ENCODE data around the gene OR52L1.
"Not testable (repeated sequence)": the region's sequence is repeated elsewhere in the genome, so short reads cannot be mapped to it uniquely, and the experiment has no call there.

OR52L1 gene

GRCh38 chr11:5986885-5987284 lies at the start of gene OR52L1:
TSS of gene OR52L1 (minus strand) at chr11:5986985. CDS start at chr11:5986930, 55 bp downstream.
- no peak for DNase-seq (ENCODE audit: low spot score)

DNA sequence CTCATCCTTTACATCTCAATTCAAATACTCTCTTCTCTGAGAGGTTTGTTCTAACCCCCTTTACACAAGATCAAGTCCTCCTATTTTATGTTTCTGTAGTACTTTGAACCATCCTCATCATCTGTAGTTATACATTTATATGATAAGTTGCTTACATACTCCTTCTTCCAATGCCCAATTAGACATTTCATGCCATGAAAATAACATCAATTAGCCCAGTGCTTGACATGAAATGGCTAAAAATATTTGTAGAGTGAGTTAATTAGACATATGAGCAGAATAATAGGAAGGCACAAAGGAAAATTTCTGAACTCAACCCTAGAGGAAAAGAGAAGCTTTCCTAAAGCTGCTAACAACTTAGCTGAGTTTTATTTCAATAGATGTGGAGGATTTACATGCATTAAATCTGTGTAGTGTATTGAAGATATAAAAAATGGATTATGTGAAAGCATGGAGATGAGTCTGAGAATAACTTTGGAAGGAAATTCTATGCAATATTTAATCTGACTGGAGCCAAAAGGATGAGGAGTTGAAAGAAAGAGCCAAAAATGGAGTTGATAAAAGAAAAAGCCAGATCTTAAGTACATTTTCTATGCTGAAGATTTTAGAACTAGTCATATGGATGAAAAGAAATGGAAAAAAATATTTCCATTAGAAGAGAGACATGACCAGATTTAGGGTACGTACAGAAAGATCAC lies 44.1 kb upstream of the OR52L1 start, which contains the start of gene OR56A1:
Gene OR56A1 (minus strand): TSS at position 51 of the 698 bp plus-strand sequence. CDS start 3,066 bp downstream, outside the sequence.
- no peak for DNase-seq (ENCODE audit: low spot score)

GRCh38 chr11:6027501-6027900 lies 40.7 kb upstream of the OR52L1 start:
- peak; percentile 54 for DNase-seq (ENCODE audit: low spot score)

GRCh38 chr11:6025056-6025455 lies 38.3 kb upstream of the OR52L1 start:
- no peak for DNase-seq (ENCODE audit: low spot score)

GRCh38 chr11:6022956-6023355 lies 36.2 kb upstream of the OR52L1 start:
- DNase-seq (ENCODE audit: low spot score), result peak; percentile 63

DNA sequence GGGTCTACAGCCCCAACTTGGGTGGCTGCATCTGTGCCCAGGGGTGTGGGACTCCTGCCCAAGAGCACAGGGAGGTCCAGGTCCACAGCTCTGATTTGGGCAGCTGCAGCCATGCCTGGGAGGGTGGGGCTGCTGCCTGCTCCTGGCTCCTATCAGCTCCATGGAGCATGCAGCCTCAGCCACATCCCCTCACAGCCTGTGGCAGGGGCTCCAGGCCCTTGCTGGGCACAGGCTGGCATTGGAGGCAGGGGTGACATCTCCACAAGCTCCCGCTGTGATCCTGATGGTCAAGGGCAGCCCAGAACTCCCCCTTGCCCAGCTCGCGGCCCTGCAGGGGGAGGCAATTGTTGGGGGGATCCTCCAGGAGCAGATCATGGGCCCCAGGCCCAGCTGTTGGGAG lies 26.3 kb upstream of the OR52L1 start:
- no peak for DNase-seq (ENCODE audit: low spot score)

GRCh38 chr11:6012035-6012668 lies 25.4 kb upstream of the OR52L1 start:
- no peak for DNase-seq (ENCODE audit: low spot score)

- no peak for DNase-seq (ENCODE audit: low spot score)
Observed at GRCh38 chr11:6006846-6007245, 20.1 kb upstream of the OR52L1 start, which contains the start of gene OR56A4. TSS of gene OR56A4 (minus strand) at chr11:6006946. CDS start at chr11:6002992, 3,954 bp downstream.

DNA sequence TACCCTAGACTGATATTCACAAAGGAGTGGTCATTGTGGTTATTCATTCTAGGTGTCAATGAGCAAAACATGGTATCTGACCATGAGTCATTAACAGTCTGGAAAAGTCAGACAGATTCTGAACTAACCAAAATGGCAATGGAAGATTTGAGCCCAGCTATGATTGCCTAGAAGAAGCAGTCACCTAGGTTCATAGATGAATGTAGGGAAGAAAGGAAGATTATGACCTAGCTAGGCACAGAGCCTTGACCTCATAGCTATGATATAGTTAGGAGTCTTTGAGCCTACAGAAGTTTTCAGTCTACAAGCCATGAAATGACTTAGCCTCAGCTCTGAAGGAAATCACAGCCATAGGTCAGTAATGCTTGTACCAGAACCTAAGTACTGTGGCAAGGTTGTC lies 19.6 kb upstream of the OR52L1 start:
- DNase-seq (ENCODE audit: low spot score), result no peak

GRCh38 chr11:6002202-6002699 lies 15.5 kb upstream of the OR52L1 start:
- no peak for DNase-seq (ENCODE audit: low spot score)

DNA sequence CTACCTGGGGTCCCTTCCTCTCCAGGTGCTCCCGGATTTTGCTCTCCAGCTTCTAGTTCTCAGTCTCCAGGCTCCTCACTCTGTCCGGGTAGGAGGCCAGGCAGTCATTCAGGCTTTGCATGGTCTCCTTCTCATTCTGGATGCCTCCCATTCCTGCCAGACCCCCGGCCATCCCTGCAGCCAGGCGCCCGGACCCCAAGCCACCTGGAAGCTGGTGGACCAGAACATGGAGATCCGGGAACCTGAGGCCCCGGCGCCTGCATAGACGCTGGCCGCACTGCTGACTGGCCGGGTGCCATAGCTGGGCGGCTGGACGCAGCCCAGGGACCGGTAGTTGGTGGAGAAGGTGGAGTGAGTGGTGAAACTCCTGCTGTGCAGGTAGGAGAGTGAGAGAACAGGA lies 8.0 kb upstream of the OR52L1 start:
- no peak for DNase-seq (ENCODE audit: low spot score)

DNA sequence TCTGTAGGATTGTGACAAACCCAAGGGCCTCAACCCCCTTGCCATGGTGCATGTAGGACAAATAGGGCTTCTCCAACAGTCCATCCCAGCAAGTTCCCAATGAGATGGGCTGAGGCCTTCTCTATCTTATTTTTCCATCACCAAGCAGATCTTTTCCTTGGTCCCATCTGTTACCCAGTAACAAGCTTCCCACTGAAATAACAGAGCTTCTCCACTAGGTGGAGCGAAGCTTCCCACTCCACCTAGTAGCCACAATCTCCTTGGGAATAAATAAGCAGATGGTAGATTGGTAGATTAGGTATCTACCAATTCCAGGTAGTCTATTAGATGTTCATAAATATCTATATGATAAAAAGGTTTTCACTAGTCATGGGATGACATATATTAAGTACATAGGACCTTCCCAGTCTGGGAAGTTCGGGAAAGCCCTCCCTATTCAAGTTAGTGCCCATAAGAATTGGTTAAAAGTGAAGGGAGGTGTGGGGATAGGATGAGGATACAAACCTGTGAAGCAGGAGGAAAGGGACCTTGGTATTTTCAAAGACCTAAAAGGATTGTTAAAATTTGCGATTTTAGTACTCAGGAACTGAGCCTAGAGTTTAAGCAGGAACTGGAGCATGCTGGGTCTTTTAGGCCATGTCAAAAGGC lies 5.9 kb upstream of the OR52L1 start:
- DNase-seq (ENCODE audit: low spot score), result peak; percentile 19

GRCh38 chr11:5992150-5992549 lies 5.4 kb upstream of the OR52L1 start:
- DNase-seq (ENCODE audit: low spot score), result no peak

- DNase-seq (ENCODE audit: low spot score), result no peak
Observed at GRCh38 chr11:5989203-5989602, 2.4 kb upstream of the OR52L1 start.

DNA sequence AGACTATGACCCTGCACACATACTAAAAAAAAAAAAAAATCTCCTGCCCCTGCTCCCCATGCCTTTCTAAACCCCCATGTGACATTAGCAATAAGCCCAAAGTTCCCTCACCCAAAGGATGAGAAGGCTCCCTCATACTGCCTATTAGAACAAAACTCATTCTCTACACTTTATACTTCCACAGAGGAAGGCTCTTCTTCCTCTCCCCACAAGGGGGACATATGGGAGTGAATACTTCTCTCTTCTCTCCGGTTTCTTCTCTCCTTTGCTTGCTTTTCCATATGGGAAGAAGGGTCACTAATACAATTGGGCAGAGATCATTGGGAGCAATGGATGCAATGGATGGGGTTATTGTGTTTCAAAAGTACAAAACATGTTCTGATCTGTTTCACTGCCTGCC lies 3.3 kb downstream of the OR52L1 start:
- DNase-seq (ENCODE audit: low spot score), result no peak

DNA sequence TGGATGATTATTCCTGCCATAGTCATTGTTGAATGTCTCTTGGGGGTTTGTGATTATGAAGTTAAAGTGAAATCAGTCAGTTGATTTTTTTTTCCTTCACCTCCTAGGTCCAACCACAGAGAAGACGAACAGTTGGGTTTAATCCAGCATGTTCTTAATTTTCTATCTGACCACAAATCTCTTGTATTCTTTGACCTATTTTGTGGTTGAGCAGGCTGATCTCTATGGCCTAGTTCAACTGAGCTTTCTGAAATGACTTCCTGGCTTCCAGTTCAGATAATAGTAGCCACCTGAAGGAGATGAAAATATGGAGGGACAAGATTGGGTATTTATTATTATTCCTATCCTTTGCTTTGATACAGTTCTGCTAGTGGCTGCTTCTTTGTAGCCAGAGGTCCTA lies 13.3 kb downstream of the OR52L1 start:
- no peak for DNase-seq (ENCODE audit: low spot score)

- no peak for DNase-seq (ENCODE audit: low spot score)
Observed at GRCh38 chr11:5968394-5968793, 18.4 kb downstream of the OR52L1 start, which contains the start of gene OR56A5. TSS of gene OR56A5 (minus strand) at chr11:5968494. CDS start at chr11:5968494, 0 bp downstream.

DNA sequence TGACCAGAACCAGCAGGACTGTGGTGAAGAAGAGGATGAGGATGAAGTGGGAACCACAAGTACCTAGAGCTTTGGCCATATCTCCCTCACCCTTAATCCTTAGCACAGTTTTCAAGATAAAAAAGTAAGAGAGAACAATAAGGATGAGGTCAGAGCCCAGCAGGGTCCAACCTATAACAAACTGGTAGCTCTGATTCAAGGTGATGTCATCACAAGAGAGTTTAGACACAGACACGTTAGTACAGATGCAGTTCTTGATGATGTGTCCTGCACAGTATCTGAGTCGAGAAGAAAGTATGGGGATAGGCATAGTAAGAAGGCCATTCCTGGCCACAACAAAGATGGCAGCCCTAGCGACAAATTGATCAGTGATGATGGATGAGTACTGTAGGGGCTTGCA lies 19.1 kb downstream of the OR52L1 start:
- peak; percentile 46 for DNase-seq (ENCODE audit: low spot score)

GRCh38 chr11:5966958-5967357 lies 19.8 kb downstream of the OR52L1 start:
- no peak for DNase-seq (ENCODE audit: low spot score)

- DNase-seq (ENCODE audit: low spot score), result not testable (repeated sequence)
Observed at GRCh38 chr11:5960704-5961320, 26.0 kb downstream of the OR52L1 start.

GRCh38 chr11:5955586-5955985 lies 31.2 kb downstream of the OR52L1 start:
- DNase-seq (ENCODE audit: low spot score), result no peak

DNA sequence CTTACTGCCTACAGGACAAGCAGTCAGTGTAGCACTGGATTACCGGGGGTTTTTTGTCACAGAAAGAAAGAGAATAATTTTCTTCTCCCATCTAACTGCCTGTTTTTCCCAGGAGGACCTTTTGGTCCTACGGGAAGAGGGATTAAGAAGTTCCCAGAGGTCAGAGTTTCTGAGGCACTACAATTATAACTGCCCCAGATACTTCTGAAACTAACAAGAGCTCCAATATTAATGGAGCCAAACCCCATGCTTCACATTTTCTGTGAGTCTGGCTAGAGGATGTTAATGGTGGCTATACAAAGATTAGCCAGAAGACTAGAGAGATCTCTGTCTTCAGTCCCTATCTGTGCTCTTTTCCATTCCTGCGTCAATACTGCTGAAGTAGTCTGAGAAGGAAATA lies 44.8 kb downstream of the OR52L1 start, which contains the start of gene OR56A3:
Gene OR56A3 (plus strand): TSS at position 301 of the 400 bp plus-strand sequence. CDS start 5,096 bp downstream, outside the sequence.
- no peak for DNase-seq (ENCODE audit: low spot score)
